Measurements from ENCODE around the gene FANCC. TPM values are rescaled to one million over a fixed set of nuclear protein-coding genes. Genes with fewer than 3 reads are reported as not detected.

Gene FANCC
- total RNA-seq, 1 donor from 2014 or later, result 12.2 TPM

GRCh38 chr9:95107001-95107749 lies 210.3 kb downstream of the FANCC start:
- FAIRE-seq (no peak), DNase-seq (ENCODE audit: low spot score in 2 of 2) (no peak)

GRCh38 chr9:95105519-95106287 lies 211.8 kb downstream of the FANCC start:
- no peak for FAIRE-seq
- DNase-seq (ENCODE audit: low spot score in 2 of 2), result no peak

- no peak for DNase-seq (ENCODE audit: low spot score in 2 of 2)
- no peak for FAIRE-seq
Observed at GRCh38 chr9:95104980-95105379, 212.5 kb downstream of the FANCC start.

GRCh38 chr9:95104581-95104960 lies 212.9 kb downstream of the FANCC start:
- FAIRE-seq (no peak), DNase-seq (ENCODE audit: low spot score in 2 of 2) (no peak)

GRCh38 chr9:95103871-95104580 lies 213.5 kb downstream of the FANCC start:
- FAIRE-seq (no peak), DNase-seq (ENCODE audit: low spot score in 2 of 2) (no peak)

- no peak for DNase-seq (ENCODE audit: low spot score in 2 of 2)
- no peak for FAIRE-seq
Observed at GRCh38 chr9:95103281-95103771, 214.2 kb downstream of the FANCC start.

- DNase-seq (ENCODE audit: low spot score in 2 of 2) (no peak), FAIRE-seq (no peak)
Observed at GRCh38 chr9:95102572-95102971, 214.9 kb downstream of the FANCC start.

- DNase-seq (ENCODE audit: low spot score in 2 of 2) (peak; percentile 68 to 78), FAIRE-seq (no peak)
Observed at GRCh38 chr9:95102001-95102433, 215.5 kb downstream of the FANCC start.

- FAIRE-seq, result no peak
- no peak for DNase-seq (ENCODE audit: low spot score in 2 of 2)
Observed at GRCh38 chr9:95101326-95101725, 216.2 kb downstream of the FANCC start.

- no peak for FAIRE-seq
Observed at GRCh38 chr9:95100071-95100627, 217.4 kb downstream of the FANCC start.

GRCh38 chr9:95099321-95100070 lies 218.0 kb downstream of the FANCC start:
- DNase-seq (ENCODE audit: low spot score in 2 of 2), result no peak
- no peak for FAIRE-seq

More at GRCh38 chr9:95100071-95100627, 217.4 kb downstream of the FANCC start:
- DNase-seq (ENCODE audit: low spot score in 2 of 2), result no peak

- DNase-seq (ENCODE audit: low spot score in 2 of 2), result no peak
Observed at GRCh38 chr9:95098391-95098921, 219.1 kb downstream of the FANCC start.

GRCh38 chr9:95097279-95097678 lies 220.2 kb downstream of the FANCC start:
- FAIRE-seq (no peak), DNase-seq (ENCODE audit: low spot score in 2 of 2) (no peak)

More at GRCh38 chr9:95098391-95098921, 219.1 kb downstream of the FANCC start:
- FAIRE-seq, result no peak

GRCh38 chr9:95096807-95097206 lies 220.7 kb downstream of the FANCC start:
- FAIRE-seq (no peak), DNase-seq (ENCODE audit: low spot score in 2 of 2) (no peak)

- no peak for DNase-seq (ENCODE audit: low spot score in 2 of 2)
- FAIRE-seq, result no peak
Observed at GRCh38 chr9:95096381-95096780, 221.1 kb downstream of the FANCC start.

- FAIRE-seq, result no peak
- no peak for DNase-seq (ENCODE audit: low spot score in 2 of 2)
Observed at GRCh38 chr9:95095641-95096355, 221.7 kb downstream of the FANCC start.

GRCh38 chr9:95094002-95094401 lies 223.5 kb downstream of the FANCC start:
- DNase-seq (ENCODE audit: low spot score in 2 of 2) (no peak), FAIRE-seq (no peak)

GRCh38 chr9:95093586-95093985 lies 223.9 kb downstream of the FANCC start:
- DNase-seq (ENCODE audit: low spot score in 2 of 2) (no peak), FAIRE-seq (no peak)

Data from frontal cortex (tissue), 4 donors.